A549 (cell line): ENCODE measurements around the gene LRRC4B. TPM values are rescaled to one million over a fixed set of nuclear protein-coding genes. Genes with fewer than 3 reads are reported as not detected.

Experiments
- ATAC-seq, 2 experiments: fragments of 200-7000 bp in 1 of 2; fragments of >200 bp in 1 of 2; cut with Nextera tagmentation in 1 of 2; cut with Tn5 transposase in 1 of 2; 3 replicates each; pipeline versions ENCODE4 v1.8.0 to v1.9.1; 2018 to 2020; ENCODE audit warnings: mild to moderate bottlenecking in 1 of 2, moderate library complexity in 1 of 2
- CTCF ChIA-PET: fragments of 300-600 bp; sonication (Branson Sonifier 250); formaldehyde crosslinking; extraction: SDS; loops from one replicate; lab custom pipeline; 2021; ENCODE audit warnings: antibody characterized with exemption, inconsistent platforms; lab: Yijun Ruan, JAX
- POLR2A ChIA-PET: fragments of 350-600 bp; formaldehyde crosslinking; extraction: SDS; loops from one replicate; lab custom pipeline; 2021; ENCODE audit warnings: antibody characterized with exemption, inconsistent platforms; lab: Yijun Ruan, JAX
- DNase-seq, 2 experiments: peaks; one replicate each; pipeline versions ENCODE4 v3.0.0 to v3.0.0-alpha.2; 2011 to 2016; ENCODE audit warnings: low read depth in 1 of 2, low spot score in 1 of 2
- FAIRE-seq: peaks from 2 replicates; lab custom pipeline; 2011; peaks lifted over from hg19 to GRCh38; lab: Jason Lieb, UNC
- H3K27ac ChIP-seq, 2 experiments: fragments of >200 bp; sonication (Bioruptor Twin); formaldehyde crosslinking; 3 replicates each; pipeline ENCODE4 v1.5.1; 2016 to 2017
- H3K4me1 ChIP-seq: fragments of >200 bp; sonication (Bioruptor Twin); formaldehyde crosslinking; 3 replicates; pipeline ENCODE4 v1.6.1; 2016
- H3K4me2 ChIP-seq: fragments of >200 bp; sonication (Bioruptor Twin); formaldehyde crosslinking; 3 replicates; pipeline ENCODE4 v1.6.1; 2016
- H3K4me3 ChIP-seq: fragments of >200 bp; sonication (Bioruptor Twin); formaldehyde crosslinking; 3 replicates; pipeline ENCODE4 v1.5.1; 2016
- H3K9me3 ChIP-seq: fragments of >200 bp; sonication (Bioruptor Twin); formaldehyde crosslinking; 3 replicates; pipeline ENCODE4 v1.6.1; 2016
- CEBPB ChIP-seq, 2 experiments: fragments of >200 bp in 1 of 2; sonication (Bioruptor Twin) in 1 of 2; formaldehyde crosslinking in 1 of 2; IDR thresholded peaks; 2 replicates each; pipeline ENCODE4 v1.6.1; 2012 to 2016
- EHF ChIP-seq: fragments of 250-450 bp; sonication (Bioruptor Pico); IDR thresholded peaks from 2 replicates; pipeline ENCODE4 v1.5.0; 2020; ENCODE audit warnings: mild to moderate bottlenecking
- EHMT2 ChIP-seq: fragments of 200-600 bp; sonication (generic); IDR thresholded peaks from 2 replicates; pipeline ENCODE4 v1.6.1; 2016; ENCODE audit warnings: antibody characterized with exemption, low read depth, mild to moderate bottlenecking, moderate library complexity
- ESRRA ChIP-seq: fragments of 150-350 bp; IDR thresholded peaks from 2 replicates; pipeline ENCODE4 v1.6.1; 2014; ENCODE audit warnings: mild to moderate bottlenecking, low read length, borderline replicate concordance
- FOSL2 ChIP-seq, 2 experiments: fragments of 450-650 bp in 1 of 2; fragments of >200 bp in 1 of 2; sonication (Bioruptor Twin) in 1 of 2; formaldehyde crosslinking; IDR thresholded peaks; 2 replicates each; pipeline versions ENCODE4 v1.5.0 to v1.6.1; 2016 to 2020; ENCODE audit warnings: mild to moderate bottlenecking in 1 of 2, moderate library complexity in 1 of 2
- GATA3 ChIP-seq: IDR thresholded peaks from 2 replicates; pipeline ENCODE4 v1.6.1; 2012; ENCODE audit warnings: borderline replicate concordance
- HDAC2 ChIP-seq: fragments of 200-600 bp; sonication (generic); IDR thresholded peaks from 2 replicates; pipeline ENCODE4 v1.6.1; 2016
- HOXB5 ChIP-seq: fragments of 250-450 bp; sonication (Bioruptor Pico); IDR thresholded peaks from 2 replicates; pipeline ENCODE4 v1.5.0; 2020; ENCODE audit warnings: mild to moderate bottlenecking, moderate library complexity
- JUN ChIP-seq, 2 experiments: fragments of >200 bp; sonication (Bioruptor Twin); formaldehyde crosslinking; IDR thresholded peaks; 2 replicates in 1 of 2; 3 replicates in 1 of 2; pipeline ENCODE4 v1.6.1; 2016 to 2017
- JUNB ChIP-seq: fragments of >200 bp; sonication (Bioruptor Twin); formaldehyde crosslinking; IDR thresholded peaks from 2 replicates; pipeline ENCODE4 v1.6.1; 2016
- KDM1A ChIP-seq: fragments of 200-600 bp; sonication (generic); IDR thresholded peaks from 2 replicates; pipeline ENCODE4 v1.6.1; 2016; ENCODE audit warnings: low read depth, mild to moderate bottlenecking
- KDM5A ChIP-seq: fragments of 200-600 bp; sonication (generic); IDR thresholded peaks from 2 replicates; pipeline ENCODE4 v1.6.1; 2016; ENCODE audit warnings: antibody characterized with exemption, mild to moderate bottlenecking
- MYC ChIP-seq: IDR thresholded peaks from 2 replicates; pipeline ENCODE4 v1.6.1; 2012; ENCODE audit warnings: mild to moderate bottlenecking, inconsistent platforms, low read length, improper control_type of control experiment, borderline replicate concordance
- NPAS2 ChIP-seq: fragments of 250-450 bp; sonication (Bioruptor Pico); IDR thresholded peaks from 2 replicates; pipeline ENCODE4 v1.8.0; 2022; ENCODE audit warnings: mild to moderate bottlenecking, moderate library complexity, borderline replicate concordance
- NR3C1 ChIP-seq: fragments of >200 bp; sonication (Bioruptor Twin); formaldehyde crosslinking; IDR thresholded peaks from 3 replicates; pipeline ENCODE4 v1.6.1; 2017
- POLR2A ChIP-seq: IDR thresholded peaks from 2 replicates; pipeline ENCODE4 v1.6.1; 2012; ENCODE audit warnings: mild to moderate bottlenecking, low read length
- RARB ChIP-seq: fragments of 250-450 bp; sonication (Bioruptor Pico); IDR thresholded peaks from 2 replicates; pipeline ENCODE4 v1.8.0; 2021; ENCODE audit warnings: mild to moderate bottlenecking, moderate library complexity
- RCOR1 ChIP-seq: fragments of 150-350 bp; IDR thresholded peaks from 2 replicates; pipeline ENCODE4 v1.6.1; 2014; ENCODE audit warnings: antibody characterized with exemption, low read length, low read depth
- RNF2 ChIP-seq: fragments of 200-600 bp; sonication (generic); IDR thresholded peaks from 2 replicates; pipeline ENCODE4 v1.6.1; 2016; ENCODE audit warnings: low read depth, mild to moderate bottlenecking, antibody characterized with exemption, moderate library complexity, borderline replicate concordance
- TP53 ChIP-seq: fragments of 250-450 bp; sonication (Bioruptor Pico); IDR thresholded peaks from 2 replicates; pipeline ENCODE4 v1.5.0; 2021; ENCODE audit warnings: mild to moderate bottlenecking, moderate library complexity
- ZFP36 ChIP-seq: fragments of 450-650 bp; IDR thresholded peaks from 2 replicates; pipeline ENCODE4 v1.6.1; 2014; ENCODE audit warnings: borderline replicate concordance; ENCODE audit not compliant: partially characterized antibody
- ZNF302 ChIP-seq: fragments of 250-450 bp; sonication (Bioruptor Pico); IDR thresholded peaks from 2 replicates; pipeline ENCODE4 v1.9.0; 2021; ENCODE audit warnings: inconsistent platforms, mild to moderate bottlenecking, moderate library complexity
- WGBS: methylation state at CpG from one replicate; pipeline ENCODE4 v1.1.6; 2017; ENCODE audit errors: missing lambda C conversion rate; 5-methylcytosine and 5-hydroxymethylcytosine counted together
- polyA plus RNA-seq, 4 experiments: library from polyadenylated mRNA; depleted of rRNA in 3 of 4; stranded (reverse); fragments of >200 nt; fragmentation: RNase III in 1 of 4; extraction: RNeasy Plus Mini Kit Qiagen cat#74134 plus additional on column Dnase treatment in 1 of 4; gene quantifications; 2 replicates in 3 of 4; 3 replicates in 1 of 4; pipeline ENCODE4 v1.2.3, GENCODE V29; 2011 to 2017
- TF ChIP-seq, protein P1 (sequence below): IDR thresholded peaks from 2 replicates; pipeline ENCODE4 v1.6.1; 2012
- TF ChIP-seq, protein P2 (sequence below): fragments of 200-600 bp; sonication (generic); IDR thresholded peaks from 2 replicates; pipeline ENCODE4 v1.6.1; 2016; ENCODE audit warnings: antibody characterized with exemption, mild to moderate bottlenecking, moderate library complexity
- TF ChIP-seq, protein P3 (sequence below): IDR thresholded peaks from 2 replicates; pipeline ENCODE4 v1.6.1; 2012; ENCODE audit warnings: low read depth, borderline replicate concordance

The LRRC4B gene
- polyA plus RNA-seq, 2 of the 4 experiments (the other 2 are of a cell fraction) = 0.54 to 0.97 TPM

DNA sequence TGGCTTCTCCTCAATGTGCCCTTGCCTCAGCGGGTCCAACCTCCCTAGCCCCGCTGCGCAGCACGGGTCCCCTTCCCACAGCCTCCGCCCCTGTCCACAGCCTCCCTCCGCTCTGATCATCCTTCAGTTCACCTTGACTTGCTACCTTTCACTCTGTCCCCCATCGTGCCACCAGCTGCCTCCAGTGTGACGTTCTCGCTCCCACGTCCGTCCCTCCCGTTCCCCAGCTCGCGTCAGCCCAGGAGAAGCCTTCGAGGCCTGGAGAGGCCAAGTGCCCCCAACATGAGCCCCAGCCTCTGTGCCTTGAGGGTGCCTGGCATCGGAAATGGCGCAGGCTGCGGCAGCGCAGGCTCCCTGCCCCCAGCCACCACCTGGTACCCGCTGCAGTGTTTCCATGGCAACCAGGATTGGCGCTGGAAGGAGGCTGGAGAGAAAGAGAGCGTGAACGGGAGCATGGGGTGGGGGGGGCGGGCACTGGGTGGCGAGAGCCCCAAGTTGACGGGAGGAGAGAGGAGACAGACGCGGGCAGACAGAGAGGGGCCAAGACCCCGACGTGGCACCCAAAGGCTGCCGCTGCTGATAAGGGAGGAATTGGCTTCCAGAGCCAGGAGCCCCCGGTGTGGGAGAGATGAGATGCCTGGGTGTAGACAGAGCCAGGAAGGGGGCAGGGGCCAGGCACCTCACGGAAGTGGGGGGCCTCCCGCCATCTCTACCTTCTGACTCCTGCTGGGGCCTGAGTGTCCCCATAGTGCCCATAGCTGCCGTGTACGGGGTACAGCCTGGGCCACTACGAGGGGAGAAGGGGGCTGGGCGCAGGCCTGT is 53.7 kb downstream of the LRRC4B start:
- TF ChIP-seq KDM5A (no peak), HDAC2 (no peak), JUN (IDR thresholded peaks at IDR 0.05) (no peak)
- ATAC-seq = no peak
- no peaks in the 10 kb centered on the region; the same call in 2 of the 3 replicates for H3K9me3 ChIP-seq
- no peak overlapping the region for H3K27ac ChIP-seq
- H3K4me2 ChIP-seq = no peak overlapping the region
- POLR2A ChIA-PET = no interaction called here
- H3K4me1 ChIP-seq = peaks cover 22% of the 10 kb centered on the region; the same call in 2 of the 3 replicates
- no peak for FAIRE-seq
- CTCF ChIA-PET = interaction anchor here (1.2 to 5.6 kb wide), 2 partner anchors 23 to 59 kb away, joined by 4 to 38 read pairs; no protein-coding TSS in a partner anchor
- H3K4me3 ChIP-seq = no peak overlapping the region
- WGBS = 58% methylated on average over 32 of the region's 38 CpGs
- no peak for DNase-seq

DNA sequence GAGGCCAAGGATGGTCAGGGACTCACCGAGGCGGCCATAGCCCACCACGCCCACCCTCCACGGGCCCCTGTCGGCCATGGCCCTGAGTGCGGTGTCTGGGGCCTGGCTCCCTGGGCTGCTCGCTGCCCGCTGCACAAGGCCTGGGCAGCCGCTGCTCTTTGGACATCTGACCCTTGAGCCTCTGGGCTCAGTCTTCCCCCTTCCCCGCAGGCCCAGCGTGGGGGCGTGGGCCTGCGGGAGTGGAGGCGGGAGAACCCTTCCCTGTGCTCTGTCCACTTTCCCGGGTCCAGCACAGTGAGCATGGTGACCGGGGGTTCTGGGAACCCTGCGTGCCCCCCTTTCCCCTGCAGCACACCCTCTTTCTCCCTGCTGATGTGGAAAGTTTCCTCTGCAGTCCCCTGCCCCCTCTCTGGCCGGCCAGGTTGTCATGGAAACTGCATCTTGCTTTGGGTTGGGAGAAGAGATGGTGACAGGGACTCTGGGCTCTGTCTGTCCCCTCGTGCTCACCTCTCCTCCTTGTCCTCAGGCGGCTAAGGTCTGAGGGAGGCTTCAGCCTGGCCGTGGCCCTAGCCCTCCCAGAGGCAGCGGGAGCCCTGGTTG is 54.4 kb downstream of the LRRC4B start, which contains the start of gene ASPDH:
TSS of gene ASPDH (minus strand) at position 168 of the 600 bp plus-strand sequence. CDS start at position 78, 90 bp downstream.
- POLR2A ChIA-PET = no interaction called here

DNA sequence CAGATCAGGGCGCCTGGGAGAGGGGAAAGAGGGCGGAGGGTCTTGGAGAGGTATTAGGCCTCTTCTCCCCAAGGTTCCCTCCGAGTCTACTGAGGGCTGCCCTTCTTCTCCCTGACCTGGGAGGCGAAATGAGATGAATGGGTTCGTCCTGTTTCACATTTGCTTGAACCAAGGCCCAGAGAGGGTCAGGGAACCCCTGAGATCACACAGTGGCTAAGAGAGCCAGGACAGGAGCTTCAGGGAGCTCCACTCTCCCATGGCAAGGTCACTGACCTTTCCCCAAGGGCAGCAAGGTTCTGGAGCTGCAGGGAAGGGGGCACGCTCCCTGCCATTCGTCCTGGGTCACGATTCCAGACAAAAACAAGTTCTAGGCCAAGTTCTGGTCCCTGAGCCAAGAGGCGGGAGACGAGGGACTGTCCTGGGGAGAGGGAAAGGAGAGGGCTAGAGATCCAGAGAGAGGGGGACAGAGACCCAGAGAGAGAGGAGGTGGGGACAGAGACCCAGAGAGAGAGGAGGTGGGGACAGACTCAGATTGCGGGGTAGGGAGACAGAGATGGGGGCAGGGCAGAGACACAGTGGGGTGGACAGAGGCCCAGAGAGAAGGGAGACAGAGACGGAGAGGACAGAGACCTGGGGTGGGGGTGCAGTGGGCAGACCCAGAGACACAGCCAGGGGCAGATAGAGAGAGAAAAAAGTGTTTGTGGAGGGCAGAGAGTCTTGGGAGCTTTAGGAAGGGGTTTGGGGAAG is 55.1 kb downstream of the LRRC4B start:
- FAIRE-seq = no peak
- no peak overlapping the region for H3K4me3 ChIP-seq
- no peak overlapping the region for H3K27ac ChIP-seq
- peaks cover 22% of the 10 kb centered on the region; the same call in 2 of the 3 replicates for H3K4me1 ChIP-seq
- H3K4me2 ChIP-seq = no peak overlapping the region
- TF ChIP-seq, protein P1, sequence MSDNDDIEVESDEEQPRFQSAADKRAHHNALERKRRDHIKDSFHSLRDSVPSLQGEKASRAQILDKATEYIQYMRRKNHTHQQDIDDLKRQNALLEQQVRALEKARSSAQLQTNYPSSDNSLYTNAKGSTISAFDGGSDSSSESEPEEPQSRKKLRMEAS = no peak
- no peak for TF ChIP-seq TP53 (CRISPR knock-in tag)
- TF ChIP-seq RCOR1 = no peak
- no peak for TF ChIP-seq ESRRA
- no peak for TF ChIP-seq POLR2A
- ChIA-PET CTCF (interaction anchor here (0.9 to 4.3 kb wide), 3 partner anchors 25 to 157 kb away, joined by 3 to 28 read pairs (median 19); no protein-coding TSS in a partner anchor), POLR2A (interaction anchor here (0.5 kb wide), 1 partner anchor 145 kb away, joined by 3 read pairs; no protein-coding TSS in a partner anchor)
- no peaks in the 10 kb centered on the region for H3K9me3 ChIP-seq
- ATAC-seq = no peak
- 82% methylated on average over 12 of the region's 12 CpGs for WGBS
- DNase-seq = no peak

More for the DNA sequence above, 54.4 kb downstream of the LRRC4B start, which contains the start of gene ASPDH:
- TF ChIP-seq NR3C1 = no peak
- TF ChIP-seq, protein P2, sequence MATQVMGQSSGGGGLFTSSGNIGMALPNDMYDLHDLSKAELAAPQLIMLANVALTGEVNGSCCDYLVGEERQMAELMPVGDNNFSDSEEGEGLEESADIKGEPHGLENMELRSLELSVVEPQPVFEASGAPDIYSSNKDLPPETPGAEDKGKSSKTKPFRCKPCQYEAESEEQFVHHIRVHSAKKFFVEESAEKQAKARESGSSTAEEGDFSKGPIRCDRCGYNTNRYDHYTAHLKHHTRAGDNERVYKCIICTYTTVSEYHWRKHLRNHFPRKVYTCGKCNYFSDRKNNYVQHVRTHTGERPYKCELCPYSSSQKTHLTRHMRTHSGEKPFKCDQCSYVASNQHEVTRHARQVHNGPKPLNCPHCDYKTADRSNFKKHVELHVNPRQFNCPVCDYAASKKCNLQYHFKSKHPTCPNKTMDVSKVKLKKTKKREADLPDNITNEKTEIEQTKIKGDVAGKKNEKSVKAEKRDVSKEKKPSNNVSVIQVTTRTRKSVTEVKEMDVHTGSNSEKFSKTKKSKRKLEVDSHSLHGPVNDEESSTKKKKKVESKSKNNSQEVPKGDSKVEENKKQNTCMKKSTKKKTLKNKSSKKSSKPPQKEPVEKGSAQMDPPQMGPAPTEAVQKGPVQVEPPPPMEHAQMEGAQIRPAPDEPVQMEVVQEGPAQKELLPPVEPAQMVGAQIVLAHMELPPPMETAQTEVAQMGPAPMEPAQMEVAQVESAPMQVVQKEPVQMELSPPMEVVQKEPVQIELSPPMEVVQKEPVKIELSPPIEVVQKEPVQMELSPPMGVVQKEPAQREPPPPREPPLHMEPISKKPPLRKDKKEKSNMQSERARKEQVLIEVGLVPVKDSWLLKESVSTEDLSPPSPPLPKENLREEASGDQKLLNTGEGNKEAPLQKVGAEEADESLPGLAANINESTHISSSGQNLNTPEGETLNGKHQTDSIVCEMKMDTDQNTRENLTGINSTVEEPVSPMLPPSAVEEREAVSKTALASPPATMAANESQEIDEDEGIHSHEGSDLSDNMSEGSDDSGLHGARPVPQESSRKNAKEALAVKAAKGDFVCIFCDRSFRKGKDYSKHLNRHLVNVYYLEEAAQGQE = no peak
- TF ChIP-seq HOXB5 = no peak
- TF ChIP-seq, protein P3, sequence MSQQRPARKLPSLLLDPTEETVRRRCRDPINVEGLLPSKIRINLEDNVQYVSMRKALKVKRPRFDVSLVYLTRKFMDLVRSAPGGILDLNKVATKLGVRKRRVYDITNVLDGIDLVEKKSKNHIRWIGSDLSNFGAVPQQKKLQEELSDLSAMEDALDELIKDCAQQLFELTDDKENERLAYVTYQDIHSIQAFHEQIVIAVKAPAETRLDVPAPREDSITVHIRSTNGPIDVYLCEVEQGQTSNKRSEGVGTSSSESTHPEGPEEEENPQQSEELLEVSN = no peak
- no peak for TF ChIP-seq MYC
- TF ChIP-seq JUNB = no peak
- no peak for TF ChIP-seq JUN (IDR thresholded peaks at IDR 0.05)
- TF ChIP-seq KDM1A = no peak
- TF ChIP-seq POLR2A = no peak
- no peak for TF ChIP-seq CEBPB (IDR thresholded peaks at IDR 0.05)
- no peak for TF ChIP-seq ZNF302 (CRISPR knock-in tag)
- no peak for TF ChIP-seq RNF2
- TF ChIP-seq ZFP36 = no peak
- TF ChIP-seq EHMT2 = no peak
- no peak for TF ChIP-seq RARB (CRISPR knock-in tag)
- TF ChIP-seq EHF = no peak
- no peak for TF ChIP-seq GATA3
- TF ChIP-seq NPAS2 = no peak
- no peak for TF ChIP-seq FOSL2 (IDR thresholded peaks at IDR 0.05)
- no peak for TF ChIP-seq FOSL2 (CRISPR knock-in tag; IDR thresholded peaks at IDR 0.05)
- Histone ChIP-seq H3K4me3 (no peak within 1 kb of the TSS), H3K27ac (no peak within 1 kb of the TSS), H3K4me1 (peaks cover 22% of the 10 kb centered on the region; the same call in 2 of the 3 replicates), H3K4me2 (no peak within 1 kb of the TSS), H3K9me3 (no peaks in the 10 kb centered on the region; the same call in 2 of the 3 replicates)
- no peak for DNase-seq
- FAIRE-seq = no peak
- CTCF ChIA-PET = interaction anchor here (5.6 kb wide), 1 partner anchor 24 kb away, joined by 38 read pairs; no protein-coding TSS in a partner anchor
- no peak for ATAC-seq
- 61% methylated on average over 21 of the region's 22 CpGs for WGBS
